ENCODE measurements around the gene GNPTG.

- TF ChIP-seq CTCF (IDR thresholded peaks at IDR 0.05 in 4 of 5, conservative IDR thresholded peaks at IDR 0.05 in 1 of 5) (no peak), POLR2A (IDR thresholded peaks at IDR 0.05) (no peak)
Measured at GRCh38 chr16:1338119-1338730, 13.5 kb upstream of the GNPTG start.

All from gastrocnemius medialis (tissue), 4 donors.